HepG2 (cell line): ENCODE data around the gene RTN4RL2. TPM values are rescaled to one million over a fixed set of nuclear protein-coding genes. Genes with fewer than 3 reads are reported as not detected.

ENCODE experiments used
- CEBPZ ChIP-seq: IDR thresholded peaks from 2 replicates; pipeline ENCODE4 v1.6.1; 2012; ENCODE audit warnings: low read length, improper control_type of control experiment
- CHCHD3 ChIP-seq: sonication (generic); formaldehyde crosslinking; IDR thresholded peaks from 2 replicates; pipeline ENCODE4 v1.8.0; 2022; ENCODE audit warnings: mild to moderate bottlenecking, missing genetic modification reagents, moderate library complexity
- FOXA1 ChIP-seq, 2 experiments: fragments of 450-650 bp in 1 of 2; sonication (generic) in 1 of 2; formaldehyde crosslinking in 1 of 2; IDR thresholded peaks; 2 replicates each; pipeline versions ENCODE4 v1.4.0 to v1.6.1; 2016 to 2020; ENCODE audit warnings: missing genetic modification reagents in 1 of 2
- JUN ChIP-seq: sonication (generic); formaldehyde crosslinking; IDR thresholded peaks from 2 replicates; pipeline ENCODE4 v1.4.0; 2020; ENCODE audit warnings: mild to moderate bottlenecking, missing genetic modification reagents
- JUNB ChIP-seq: sonication (generic); formaldehyde crosslinking; IDR thresholded peaks from 2 replicates; pipeline ENCODE4 v1.8.0; 2022; ENCODE audit warnings: missing genetic modification reagents, mild to moderate bottlenecking, borderline replicate concordance
- KLF12 ChIP-seq: sonication (generic); formaldehyde crosslinking; IDR thresholded peaks from 2 replicates; pipeline ENCODE4 v1.4.0; 2020; ENCODE audit warnings: missing genetic modification reagents, borderline replicate concordance
- NR2F6 ChIP-seq, 2 experiments: IDR thresholded peaks; 2 replicates each; pipeline ENCODE4 v1.6.1; 2016; ENCODE audit warnings: antibody characterized with exemption in 1 of 2, mild to moderate bottlenecking in 1 of 2
- POLR2AphosphoS5 ChIP-seq: IDR thresholded peaks from 2 replicates; pipeline ENCODE4 v1.6.1; 2012; ENCODE audit warnings: low read depth, low read length
- RBFOX2 ChIP-seq: fragments of 200-400 bp; formaldehyde crosslinking; IDR thresholded peaks from 2 replicates; pipeline ENCODE4 v1.6.1; 2017; ENCODE audit warnings: low read depth, mild to moderate bottlenecking, low read length
- RORA ChIP-seq: sonication (generic); formaldehyde crosslinking; IDR thresholded peaks from 2 replicates; pipeline ENCODE4 v1.5.0; 2020; ENCODE audit warnings: mild to moderate bottlenecking, missing genetic modification reagents, moderate library complexity
- ZBTB25 ChIP-seq: IDR thresholded peaks from 2 replicates; pipeline ENCODE4 v1.6.1; 2018; ENCODE audit warnings: missing genetic modification reagents
- ZBTB42 ChIP-seq: sonication (generic); formaldehyde crosslinking; IDR thresholded peaks from 2 replicates; pipeline ENCODE4 v1.5.0; 2020; ENCODE audit warnings: mild to moderate bottlenecking, missing genetic modification reagents
- ZNF510 ChIP-seq: sonication (generic); formaldehyde crosslinking; IDR thresholded peaks from 2 replicates; pipeline ENCODE4 v1.4.0; 2020; ENCODE audit warnings: low read depth, mild to moderate bottlenecking, missing genetic modification reagents
- ZNF557 ChIP-seq: sonication (generic); formaldehyde crosslinking; IDR thresholded peaks from 2 replicates; pipeline ENCODE4 v1.4.0; 2020; ENCODE audit warnings: missing genetic modification reagents
- ZNF567 ChIP-seq: sonication (generic); formaldehyde crosslinking; IDR thresholded peaks from 2 replicates; pipeline ENCODE4 v1.8.1; 2023; ENCODE audit warnings: mild to moderate bottlenecking, missing genetic modification reagents, borderline replicate concordance
- ZNF772 ChIP-seq: sonication (generic); formaldehyde crosslinking; IDR thresholded peaks from 2 replicates; pipeline ENCODE4 v1.5.0; 2020; ENCODE audit warnings: mild to moderate bottlenecking, missing genetic modification reagents
- polyA plus RNA-seq, 8 experiments: library from polyadenylated mRNA; depleted of rRNA in 3 of 8; stranded (reverse) in 7 of 8; unstranded in 1 of 8; fragments of >200 nt; fragmentation: Illumina TruSeq in 4 of 8; extraction: Trizol in 4 of 8; gene quantifications; 2 replicates each; pipeline versions ENCODE4 v1.2.1 to v1.2.3, GENCODE V29; 2011 to 2016; ENCODE audit warnings: low read depth in 4 of 8, missing spikeins in 1 of 8, mixed read lengths in 1 of 8; ENCODE audit not compliant: insufficient read depth in 1 of 8
- total RNA-seq, 5 experiments: library from RNA; depleted of rRNA; stranded (reverse); fragments of >200 nt; fragmentation: Illumina TruSeq; extraction: Trizol; gene quantifications; 2 replicates each; pipeline ENCODE4 v1.2.3, GENCODE V29; 2016; ENCODE audit warnings: low read depth in 1 of 5
- TF ChIP-seq, protein P1 (sequence below): IDR thresholded peaks from 2 replicates; pipeline ENCODE4 v1.6.1; 2016; ENCODE audit warnings: low read depth, missing genetic modification reagents, missing compliant biosample characterization
- TF ChIP-seq, protein P2 (sequence below): IDR thresholded peaks from 2 replicates; pipeline ENCODE4 v1.6.1; 2018; ENCODE audit warnings: missing genetic modification reagents, mild to moderate bottlenecking, missing compliant biosample characterization
- TF ChIP-seq, protein P3 (sequence below): IDR thresholded peaks from 2 replicates; pipeline ENCODE4 v1.6.1; 2012; ENCODE audit warnings: inconsistent platforms

RTN4RL2 gene
- total and polyA plus RNA-seq, 2 of the 13 experiments (the other 11 are each of a cell fraction or from before 2014, with no cell fraction given): 1.3 to 4.3 TPM

- TF ChIP-seq CEBPZ (no peak), ZBTB42 (CRISPR knock-in tag) (no peak), JUNB (CRISPR knock-in tag) (no peak), ZNF510 (CRISPR knock-in tag) (no peak), RBFOX2 (no peak), CHCHD3 (CRISPR knock-in tag) (no peak), ZNF567 (CRISPR knock-in tag) (no peak), POLR2AphosphoS5 (peak; percentile 60; the same call in 1 of the 2 replicates), ZNF772 (CRISPR knock-in tag) (peak; percentile 86), JUN (CRISPR knock-in tag) (peak; percentile 38; the same call in 1 of the 2 replicates), FOXA1 (IDR thresholded peaks at IDR 0.05) (peak; percentile 95), FOXA1 (CRISPR knock-in tag; IDR thresholded peaks at IDR 0.05) (peak; percentile 99), ZBTB25 (CRISPR knock-in tag) (peak; percentile 33; the same call in 1 of the 2 replicates), ZNF557 (CRISPR knock-in tag) (no peak), KLF12 (CRISPR knock-in tag) (no peak), NR2F6 (IDR thresholded peaks at IDR 0.05) (peak; percentile 92), NR2F6 (CRISPR knock-in tag; IDR thresholded peaks at IDR 0.05) (peak; percentile 88), RORA (CRISPR knock-in tag) (no peak)
- TF ChIP-seq, protein P1, sequence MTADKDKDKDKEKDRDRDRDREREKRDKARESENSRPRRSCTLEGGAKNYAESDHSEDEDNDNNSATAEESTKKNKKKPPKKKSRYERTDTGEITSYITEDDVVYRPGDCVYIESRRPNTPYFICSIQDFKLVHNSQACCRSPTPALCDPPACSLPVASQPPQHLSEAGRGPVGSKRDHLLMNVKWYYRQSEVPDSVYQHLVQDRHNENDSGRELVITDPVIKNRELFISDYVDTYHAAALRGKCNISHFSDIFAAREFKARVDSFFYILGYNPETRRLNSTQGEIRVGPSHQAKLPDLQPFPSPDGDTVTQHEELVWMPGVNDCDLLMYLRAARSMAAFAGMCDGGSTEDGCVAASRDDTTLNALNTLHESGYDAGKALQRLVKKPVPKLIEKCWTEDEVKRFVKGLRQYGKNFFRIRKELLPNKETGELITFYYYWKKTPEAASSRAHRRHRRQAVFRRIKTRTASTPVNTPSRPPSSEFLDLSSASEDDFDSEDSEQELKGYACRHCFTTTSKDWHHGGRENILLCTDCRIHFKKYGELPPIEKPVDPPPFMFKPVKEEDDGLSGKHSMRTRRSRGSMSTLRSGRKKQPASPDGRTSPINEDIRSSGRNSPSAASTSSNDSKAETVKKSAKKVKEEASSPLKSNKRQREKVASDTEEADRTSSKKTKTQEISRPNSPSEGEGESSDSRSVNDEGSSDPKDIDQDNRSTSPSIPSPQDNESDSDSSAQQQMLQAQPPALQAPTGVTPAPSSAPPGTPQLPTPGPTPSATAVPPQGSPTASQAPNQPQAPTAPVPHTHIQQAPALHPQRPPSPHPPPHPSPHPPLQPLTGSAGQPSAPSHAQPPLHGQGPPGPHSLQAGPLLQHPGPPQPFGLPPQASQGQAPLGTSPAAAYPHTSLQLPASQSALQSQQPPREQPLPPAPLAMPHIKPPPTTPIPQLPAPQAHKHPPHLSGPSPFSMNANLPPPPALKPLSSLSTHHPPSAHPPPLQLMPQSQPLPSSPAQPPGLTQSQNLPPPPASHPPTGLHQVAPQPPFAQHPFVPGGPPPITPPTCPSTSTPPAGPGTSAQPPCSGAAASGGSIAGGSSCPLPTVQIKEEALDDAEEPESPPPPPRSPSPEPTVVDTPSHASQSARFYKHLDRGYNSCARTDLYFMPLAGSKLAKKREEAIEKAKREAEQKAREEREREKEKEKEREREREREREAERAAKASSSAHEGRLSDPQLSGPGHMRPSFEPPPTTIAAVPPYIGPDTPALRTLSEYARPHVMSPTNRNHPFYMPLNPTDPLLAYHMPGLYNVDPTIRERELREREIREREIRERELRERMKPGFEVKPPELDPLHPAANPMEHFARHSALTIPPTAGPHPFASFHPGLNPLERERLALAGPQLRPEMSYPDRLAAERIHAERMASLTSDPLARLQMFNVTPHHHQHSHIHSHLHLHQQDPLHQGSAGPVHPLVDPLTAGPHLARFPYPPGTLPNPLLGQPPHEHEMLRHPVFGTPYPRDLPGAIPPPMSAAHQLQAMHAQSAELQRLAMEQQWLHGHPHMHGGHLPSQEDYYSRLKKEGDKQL (CRISPR knock-in tag): peak; percentile 90
- TF ChIP-seq, protein P2, sequence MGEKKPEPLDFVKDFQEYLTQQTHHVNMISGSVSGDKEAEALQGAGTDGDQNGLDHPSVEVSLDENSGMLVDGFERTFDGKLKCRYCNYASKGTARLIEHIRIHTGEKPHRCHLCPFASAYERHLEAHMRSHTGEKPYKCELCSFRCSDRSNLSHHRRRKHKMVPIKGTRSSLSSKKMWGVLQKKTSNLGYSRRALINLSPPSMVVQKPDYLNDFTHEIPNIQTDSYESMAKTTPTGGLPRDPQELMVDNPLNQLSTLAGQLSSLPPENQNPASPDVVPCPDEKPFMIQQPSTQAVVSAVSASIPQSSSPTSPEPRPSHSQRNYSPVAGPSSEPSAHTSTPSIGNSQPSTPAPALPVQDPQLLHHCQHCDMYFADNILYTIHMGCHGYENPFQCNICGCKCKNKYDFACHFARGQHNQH (CRISPR knock-in tag): peak; percentile 53; the same call in 1 of the 2 replicates
- TF ChIP-seq, protein P3, sequence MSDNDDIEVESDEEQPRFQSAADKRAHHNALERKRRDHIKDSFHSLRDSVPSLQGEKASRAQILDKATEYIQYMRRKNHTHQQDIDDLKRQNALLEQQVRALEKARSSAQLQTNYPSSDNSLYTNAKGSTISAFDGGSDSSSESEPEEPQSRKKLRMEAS: peak; percentile 74
Observed at GRCh38 chr11:57453543-57454177, 6.7 kb upstream of the RTN4RL2 start (continued).
